Measurements from ENCODE around the gene TSPAN12.

The TSPAN12 gene

GRCh38 chr7:120829487-120829886 is 28.5 kb downstream of the TSPAN12 start:
- no peak overlapping the region for H3K4me3 ChIP-seq (ENCODE audit: low read depth, low read length)
- TF ChIP-seq CTCF (IDR thresholded peaks at IDR 0.05; ENCODE audit: low read depth, low read length) = no peak

GRCh38 chr7:120828528-120828927 is 29.4 kb downstream of the TSPAN12 start:
- no peak for TF ChIP-seq CTCF (IDR thresholded peaks at IDR 0.05; ENCODE audit: low read depth, low read length)

GRCh38 chr7:120827371-120828118 is 30.4 kb downstream of the TSPAN12 start:
- no peak for TF ChIP-seq CTCF (IDR thresholded peaks at IDR 0.05; ENCODE audit: low read depth, low read length)
- no peak overlapping the region for H3K4me3 ChIP-seq (ENCODE audit: low read depth, low read length)

More at GRCh38 chr7:120828528-120828927, 29.4 kb downstream of the TSPAN12 start:
- no peak overlapping the region for H3K4me3 ChIP-seq (ENCODE audit: low read depth, low read length)

GRCh38 chr7:120825576-120825975 is 32.4 kb downstream of the TSPAN12 start:
- TF ChIP-seq CTCF (IDR thresholded peaks at IDR 0.05; ENCODE audit: low read depth, low read length) = no peak

DNA sequence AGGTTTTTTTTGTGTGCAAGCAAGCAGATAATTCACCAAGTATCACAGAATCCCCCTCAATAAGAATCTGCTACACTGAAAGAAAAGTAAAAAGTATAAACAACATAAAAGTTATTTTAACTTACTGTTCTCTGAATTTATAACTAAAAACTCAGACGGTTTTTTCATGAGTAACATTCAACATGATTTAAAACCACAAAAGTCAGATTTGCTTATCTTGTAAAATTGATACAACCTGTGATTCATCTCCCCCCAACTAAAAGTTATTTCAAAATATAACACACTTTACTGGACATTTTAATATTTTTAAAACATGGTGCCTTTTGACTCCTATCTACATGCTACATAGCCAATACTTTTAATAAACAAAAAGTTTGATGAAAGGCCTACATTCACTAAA is 32.8 kb downstream of the TSPAN12 start:
- H3K4me3 ChIP-seq (ENCODE audit: low read depth, low read length) = no peak overlapping the region

More at GRCh38 chr7:120825576-120825975, 32.4 kb downstream of the TSPAN12 start:
- H3K4me3 ChIP-seq (ENCODE audit: low read depth, low read length) = no peak overlapping the region

GRCh38 chr7:120819861-120820260 is 38.1 kb downstream of the TSPAN12 start:
- TF ChIP-seq CTCF (IDR thresholded peaks at IDR 0.05; ENCODE audit: low read depth, low read length) = no peak
- H3K4me3 ChIP-seq (ENCODE audit: low read depth, low read length) = no peak overlapping the region

More for the DNA sequence above, 32.8 kb downstream of the TSPAN12 start:
- TF ChIP-seq CTCF (IDR thresholded peaks at IDR 0.05; ENCODE audit: low read depth, low read length) = no peak

DNA sequence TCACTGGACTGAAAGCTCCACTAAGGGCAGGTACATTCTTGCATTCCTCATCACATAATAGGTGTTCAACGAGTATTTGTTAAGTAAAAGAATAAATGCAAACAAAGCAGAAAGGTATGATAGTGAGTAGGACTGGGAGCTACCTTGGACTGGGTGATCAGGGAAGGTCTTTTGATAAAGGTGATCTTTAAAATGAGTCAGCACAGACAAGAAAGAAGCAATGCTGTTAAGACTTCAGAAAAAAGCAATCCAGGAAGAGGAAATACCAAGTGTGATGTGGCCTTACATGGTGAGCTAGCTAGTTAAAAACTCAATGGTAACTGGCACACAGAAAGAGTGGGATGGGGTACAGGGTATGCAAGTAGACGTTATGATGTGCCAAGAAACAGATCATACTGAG is 40.1 kb downstream of the TSPAN12 start:
- no peak overlapping the region for H3K4me3 ChIP-seq (ENCODE audit: low read depth, low read length)
- TF ChIP-seq CTCF (IDR thresholded peaks at IDR 0.05; ENCODE audit: low read depth, low read length) = no peak

Data from WI38 (cell line).